GM12892 (cell line): Measurements from ENCODE around the gene TOR1B.

Experiments used
- POLR2A ChIP-seq: IDR thresholded peaks from 2 replicates; pipeline ENCODE4 v1.6.1; 2011; ENCODE audit warnings: low read depth, low read length, control low read depth
- POLR2AphosphoS5 ChIP-seq: IDR thresholded peaks from 2 replicates; pipeline ENCODE4 v1.6.1; 2011; ENCODE audit warnings: low read depth, low read length, control low read depth

DNA sequence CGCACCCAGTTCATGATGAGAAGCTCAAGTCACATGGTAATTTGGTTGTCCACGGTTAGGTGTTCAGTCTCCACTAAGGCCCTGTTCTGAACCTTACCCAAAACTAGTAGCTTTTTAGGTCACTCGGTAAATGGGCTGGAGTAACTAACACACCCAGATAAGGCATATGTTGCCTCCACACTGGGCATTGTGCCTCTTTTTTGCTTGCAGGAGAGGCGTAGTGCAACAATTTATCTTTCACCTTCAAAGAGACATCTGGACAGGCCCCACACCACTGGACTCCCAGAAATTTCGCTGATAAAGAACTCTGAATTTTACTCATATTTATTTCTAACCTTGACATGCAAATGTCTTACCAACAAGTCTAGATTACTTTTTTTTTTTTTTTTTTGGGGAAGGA is 33.3 kb upstream of the TOR1B start:
- TF ChIP-seq POLR2AphosphoS5 (no peak), POLR2A (no peak)
